ENCODE results near the gene MPI. TPM values are rescaled to one million over a fixed set of nuclear protein-coding genes. Genes with fewer than 3 reads are reported as not detected.

MPI gene
- polyA plus RNA-seq, 1 of the 3 experiments (the other 2 are of a cell fraction) = 58.2 TPM

- peaks cover 93% of the 10 kb centered on the region for H3K79me2 ChIP-seq (ENCODE audit: insufficient read depth)
- WGBS (ENCODE audit: low lambda C conversion rate) = 92% methylated on average over 2 of the region's 2 CpGs
- CTCF ChIA-PET = interaction anchor here (1.6 kb wide), 1 partner anchor 14 kb away, joined by 3 read pairs; no protein-coding TSS in a partner anchor
These were observed 24.5 kb upstream of the MPI start for GRCh38 chr15:74865316-74865715.

GRCh38 chr15:74866090-74866489, 23.8 kb upstream of the MPI start:
- peaks cover 8 to 21% of the 10 kb centered on the region in 2 experiments; a peak in 3 of 4 replicates for H3K4me1 ChIP-seq (ENCODE audit: control insufficient read depth in 1 of 2, insufficient read depth in 2 of 2, low read depth in 1 of 2, low read length in 1 of 2)
- POLR2A ChIA-PET = no interaction called here
- no peak overlapping the region for H3K9ac ChIP-seq
- H3K27me3 ChIP-seq (ENCODE audit: insufficient read depth) = no peaks in the 10 kb centered on the region
- H3K36me3 ChIP-seq (replicated peaks in 1 of 2; ENCODE audit: control insufficient read depth in 1 of 2, insufficient read depth in 2 of 2, low read length in 1 of 2) = peaks cover 8 to 10% of the 10 kb centered on the region in 2 experiments
- peak overlapping the region in 1 of 2 experiments; percentile 36; a peak in 1 of 4 replicates for H3K27ac ChIP-seq (ENCODE audit: low read depth in 2 of 2, low read length in 1 of 2)
- peaks cover 54% of the 10 kb centered on the region for H4K20me1 ChIP-seq (ENCODE audit: insufficient read depth)
- DNase-seq = no peak
- no peaks in the 10 kb centered on the region for H3K9me3 ChIP-seq
- no peaks in the 10 kb centered on the region for H3K9me2 ChIP-seq
- 78% methylated on average over 6 of the region's 6 CpGs for WGBS (ENCODE audit: low lambda C conversion rate)
- 0 out of 2 replicates have a peak, but pooled peaks have one; percentile 22 for TF ChIP-seq FOSL2 (IDR thresholded peaks at IDR 0.05; ENCODE audit: borderline replicate concordance, low read depth)
- no peak for TF ChIP-seq TAF1 (IDR thresholded peaks at IDR 0.05; ENCODE audit: borderline replicate concordance, low read depth, low read length)
- CTCF ChIA-PET = interaction anchor here (1.6 kb wide), 1 partner anchor 13 kb away, joined by 3 read pairs; no protein-coding TSS in a partner anchor
- no peak overlapping the region for H3K4me3 ChIP-seq (ENCODE audit: low read depth in 2 of 2, low read length in 1 of 2)
- H3K4me2 ChIP-seq = peak overlapping the region; percentile 41; the same call in 1 of the 2 replicates
- peaks cover 9% of the 10 kb centered on the region for H3F3A ChIP-seq (replicated peaks; ENCODE audit: insufficient read depth)
- H2AFZ ChIP-seq (ENCODE audit: low read depth) = no peak overlapping the region
- peaks cover 95% of the 10 kb centered on the region for H3K79me2 ChIP-seq (ENCODE audit: insufficient read depth)

More at GRCh38 chr15:74865316-74865715, 24.5 kb upstream of the MPI start:
- no peak for TF ChIP-seq PBX3 (IDR thresholded peaks at IDR 0.05)
- no peak for TF ChIP-seq CHD2 (IDR thresholded peaks at IDR 0.05; ENCODE audit: low read length, partially characterized antibody)
- no peak for TF ChIP-seq FOXM1 (IDR thresholded peaks at IDR 0.05; ENCODE audit: low read depth)
- no peaks in the 10 kb centered on the region for H3K9me2 ChIP-seq
- H3K27ac ChIP-seq (ENCODE audit: low read depth in 2 of 2, low read length in 1 of 2) = no peak overlapping the region
- no peak overlapping the region for H2AFZ ChIP-seq (ENCODE audit: low read depth)
- H3K4me1 ChIP-seq (ENCODE audit: control insufficient read depth in 1 of 2, insufficient read depth in 2 of 2, low read depth in 1 of 2, low read length in 1 of 2) = peaks cover 6 to 20% of the 10 kb centered on the region in 2 experiments; a peak in 3 of 4 replicates
- H3K4me3 ChIP-seq (ENCODE audit: low read depth in 2 of 2, low read length in 1 of 2) = no peak overlapping the region
- no peak for DNase-seq
- no peak overlapping the region for H3K4me2 ChIP-seq
- peaks cover 7 to 8% of the 10 kb centered on the region in 2 experiments for H3K36me3 ChIP-seq (replicated peaks in 1 of 2; ENCODE audit: control insufficient read depth in 1 of 2, insufficient read depth in 2 of 2, low read length in 1 of 2)
- peaks cover 47% of the 10 kb centered on the region for H4K20me1 ChIP-seq (ENCODE audit: insufficient read depth)
- H3K9me3 ChIP-seq = no peaks in the 10 kb centered on the region
- POLR2A ChIA-PET = no interaction called here
- H3K9ac ChIP-seq = no peak overlapping the region
- H3F3A ChIP-seq (replicated peaks; ENCODE audit: insufficient read depth) = peaks cover 9% of the 10 kb centered on the region
- no peaks in the 10 kb centered on the region for H3K27me3 ChIP-seq (ENCODE audit: insufficient read depth)

GRCh38 chr15:74867466-74868038, 22.3 kb upstream of the MPI start:
- no peak for TF ChIP-seq CHD2 (IDR thresholded peaks at IDR 0.05; ENCODE audit: low read length, partially characterized antibody)
- TF ChIP-seq GABPA (IDR thresholded peaks at IDR 0.05; ENCODE audit: low read depth) = no peak
- TF ChIP-seq RAD21 (IDR thresholded peaks at IDR 0.05; ENCODE audit: low read length) = no peak
- no peak for TF ChIP-seq NRF1 (IDR thresholded peaks at IDR 0.05; ENCODE audit: low read depth, low read length)
- TF ChIP-seq RFX5 (IDR thresholded peaks at IDR 0.05; ENCODE audit: low read length) = no peak
- no peak for TF ChIP-seq PBX3 (IDR thresholded peaks at IDR 0.05)
- Histone ChIP-seq H3K4me1 (ENCODE audit: control insufficient read depth in 1 of 2, insufficient read depth in 2 of 2, low read depth in 1 of 2, low read length in 1 of 2) (peaks cover 15 to 21% of the 10 kb centered on the region in 2 experiments; a peak in 3 of 4 replicates), H3K4me3 (ENCODE audit: low read depth in 2 of 2, low read length in 1 of 2) (no peak overlapping the region), H3K27me3 (ENCODE audit: insufficient read depth) (no peaks in the 10 kb centered on the region), H3F3A (replicated peaks; ENCODE audit: insufficient read depth) (peaks cover 9% of the 10 kb centered on the region), H3K9me3 (no peaks in the 10 kb centered on the region), H3K36me3 (replicated peaks in 1 of 2; ENCODE audit: control insufficient read depth in 1 of 2, insufficient read depth in 2 of 2, low read length in 1 of 2) (peaks cover 8 to 10% of the 10 kb centered on the region in 2 experiments), H2AFZ (ENCODE audit: low read depth) (no peak overlapping the region), H3K9ac (no peak overlapping the region), H3K27ac (ENCODE audit: low read depth in 2 of 2, low read length in 1 of 2) (no peak overlapping the region), H3K9me2 (no peaks in the 10 kb centered on the region), H3K4me2 (no peak overlapping the region), H4K20me1 (ENCODE audit: insufficient read depth) (peaks cover 58% of the 10 kb centered on the region), H3K79me2 (ENCODE audit: insufficient read depth) (peaks cover 96% of the 10 kb centered on the region)
- POLR2A ChIA-PET = no interaction called here
- CTCF ChIA-PET = interaction anchor here (0.6 to 1.4 kb wide), 2 partner anchors 11 to 34 kb away, joined by 3 read pairs; no protein-coding TSS in a partner anchor
- DNase-seq = no peak
- 100% methylated on average over 1 of the region's 1 CpG for whole genome bisulfite sequencing (ENCODE audit: low lambda C conversion rate)

Data from SK-N-SH (cell line).